Stimulated activated CD4-positive, alpha-beta T cell treated with anti-CD3 and anti-CD28 coated beads, Interleukin-2, amount 100 ng/mL, for 48 hours (primary cell): Measurements from ENCODE around the gene MMP25.

ENCODE experiments used
- DNase-seq, 2 donors: peaks; one replicate each; pipeline ENCODE4 v3.0.0-alpha.2; 2020

Gene MMP25, protein sequence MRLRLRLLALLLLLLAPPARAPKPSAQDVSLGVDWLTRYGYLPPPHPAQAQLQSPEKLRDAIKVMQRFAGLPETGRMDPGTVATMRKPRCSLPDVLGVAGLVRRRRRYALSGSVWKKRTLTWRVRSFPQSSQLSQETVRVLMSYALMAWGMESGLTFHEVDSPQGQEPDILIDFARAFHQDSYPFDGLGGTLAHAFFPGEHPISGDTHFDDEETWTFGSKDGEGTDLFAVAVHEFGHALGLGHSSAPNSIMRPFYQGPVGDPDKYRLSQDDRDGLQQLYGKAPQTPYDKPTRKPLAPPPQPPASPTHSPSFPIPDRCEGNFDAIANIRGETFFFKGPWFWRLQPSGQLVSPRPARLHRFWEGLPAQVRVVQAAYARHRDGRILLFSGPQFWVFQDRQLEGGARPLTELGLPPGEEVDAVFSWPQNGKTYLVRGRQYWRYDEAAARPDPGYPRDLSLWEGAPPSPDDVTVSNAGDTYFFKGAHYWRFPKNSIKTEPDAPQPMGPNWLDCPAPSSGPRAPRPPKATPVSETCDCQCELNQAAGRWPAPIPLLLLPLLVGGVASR

DNA sequence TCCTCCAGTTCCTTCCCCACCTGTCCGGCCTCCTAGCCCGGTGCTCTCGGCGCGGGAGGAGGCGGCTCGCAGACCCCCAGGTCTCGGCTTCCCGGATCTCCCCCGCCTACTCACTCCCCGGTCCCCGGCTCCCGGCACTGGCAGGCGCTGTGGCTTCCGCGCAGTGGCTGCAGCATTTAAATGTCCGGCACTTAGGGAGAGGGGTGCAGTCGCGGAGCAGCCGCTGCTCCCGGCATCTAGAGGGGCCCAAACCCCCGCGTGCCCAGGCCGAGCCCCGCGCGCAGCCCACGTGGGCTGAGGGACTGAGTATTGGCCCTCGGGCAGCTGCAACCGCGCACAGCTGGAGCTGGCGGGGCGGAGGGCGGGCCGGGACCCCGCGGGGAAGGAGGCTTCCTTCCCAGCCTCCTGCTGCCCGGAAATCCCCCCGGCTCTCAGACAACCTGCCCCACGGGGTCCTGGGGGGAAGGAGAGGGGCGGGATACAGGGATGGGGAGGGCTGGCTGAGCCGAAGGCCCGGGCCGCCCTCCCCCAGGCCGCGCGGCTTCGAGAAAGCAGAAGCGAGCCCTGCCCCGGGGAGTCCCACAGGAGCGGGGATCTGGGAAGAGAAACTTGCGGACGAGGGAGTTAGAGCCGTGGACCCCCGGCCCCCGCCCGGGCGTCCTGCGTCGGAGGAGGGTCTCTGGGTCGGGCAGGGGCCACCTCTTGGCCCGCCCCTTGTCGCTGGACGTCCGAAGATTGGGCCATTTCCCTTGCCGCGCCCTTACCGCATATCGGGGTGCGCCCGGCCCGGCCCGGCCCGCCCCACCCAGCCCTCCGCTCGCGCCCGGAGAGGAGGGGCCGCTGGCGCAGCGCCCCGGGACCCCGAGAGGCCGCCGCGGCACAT, at the start of gene MMP25:
Gene MMP25, plus strand, starts transcription at position 804 of the 883 bp plus-strand sequence. CDS start 357 bp downstream, outside the sequence.
- DNase-seq: no peak

DNA sequence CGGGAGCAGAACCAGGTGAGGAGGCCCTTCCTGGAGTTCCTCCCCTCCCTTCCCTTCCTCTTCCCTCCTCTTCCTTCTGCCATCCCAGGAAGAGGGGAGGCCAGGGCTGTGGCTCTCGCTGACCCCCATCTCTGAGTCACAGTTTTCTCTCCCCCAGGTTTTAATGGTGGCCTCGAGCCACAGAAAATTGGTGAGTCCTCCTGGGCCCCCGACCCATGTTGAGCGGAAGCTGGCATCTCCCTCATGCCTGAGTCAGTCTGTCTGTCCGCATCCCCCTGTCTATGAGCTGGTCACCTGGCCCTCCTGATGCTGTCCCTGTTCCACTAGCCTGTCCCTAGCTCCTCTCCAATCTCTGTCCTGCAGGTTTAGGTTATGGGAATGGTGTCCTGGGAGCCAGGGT, 46.4 kb upstream of the MMP25 start:
- no peak for DNase-seq

DNA sequence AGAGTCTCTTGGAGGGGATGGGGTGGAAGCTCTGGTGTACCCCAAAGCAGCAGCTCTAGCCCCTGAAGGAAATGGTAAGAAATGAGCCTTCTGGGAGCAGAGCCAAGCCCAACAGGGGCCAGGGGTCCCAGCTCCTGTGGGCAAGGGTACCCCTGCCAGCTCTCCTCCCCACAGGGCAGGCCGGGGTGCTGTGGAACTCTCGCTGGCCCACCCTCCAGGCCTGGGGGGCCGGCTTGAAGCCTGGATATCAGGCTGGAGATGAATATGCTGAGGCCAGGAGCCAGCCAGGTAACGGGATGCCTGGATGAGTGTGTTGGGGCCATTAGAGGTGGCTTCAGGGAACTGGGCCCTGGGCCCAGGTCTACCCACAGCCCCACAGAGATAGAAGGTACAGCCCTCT, 45.8 kb upstream of the MMP25 start:
- no peak for DNase-seq

DNA sequence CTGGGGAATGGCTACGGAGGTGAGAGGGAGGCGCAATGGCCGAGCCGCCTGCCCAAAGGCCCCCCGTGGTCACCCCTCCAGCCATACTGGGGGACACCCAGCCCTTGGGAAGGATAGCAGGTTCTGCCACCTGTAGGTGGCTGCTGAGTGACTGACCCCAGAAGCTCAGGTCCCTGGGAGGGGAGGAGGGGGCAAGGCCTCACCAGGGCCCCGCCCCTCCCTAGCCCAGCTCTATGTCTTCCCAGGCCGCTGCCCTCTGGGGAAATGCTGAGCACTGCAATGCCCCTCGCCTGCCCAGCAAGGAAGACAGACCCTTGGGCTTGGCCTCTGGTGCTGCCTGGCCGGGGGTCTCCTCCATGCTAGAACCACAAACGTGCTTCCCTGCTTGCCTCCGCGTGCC, 45.0 kb upstream of the MMP25 start:
- DNase-seq: no peak

DNA sequence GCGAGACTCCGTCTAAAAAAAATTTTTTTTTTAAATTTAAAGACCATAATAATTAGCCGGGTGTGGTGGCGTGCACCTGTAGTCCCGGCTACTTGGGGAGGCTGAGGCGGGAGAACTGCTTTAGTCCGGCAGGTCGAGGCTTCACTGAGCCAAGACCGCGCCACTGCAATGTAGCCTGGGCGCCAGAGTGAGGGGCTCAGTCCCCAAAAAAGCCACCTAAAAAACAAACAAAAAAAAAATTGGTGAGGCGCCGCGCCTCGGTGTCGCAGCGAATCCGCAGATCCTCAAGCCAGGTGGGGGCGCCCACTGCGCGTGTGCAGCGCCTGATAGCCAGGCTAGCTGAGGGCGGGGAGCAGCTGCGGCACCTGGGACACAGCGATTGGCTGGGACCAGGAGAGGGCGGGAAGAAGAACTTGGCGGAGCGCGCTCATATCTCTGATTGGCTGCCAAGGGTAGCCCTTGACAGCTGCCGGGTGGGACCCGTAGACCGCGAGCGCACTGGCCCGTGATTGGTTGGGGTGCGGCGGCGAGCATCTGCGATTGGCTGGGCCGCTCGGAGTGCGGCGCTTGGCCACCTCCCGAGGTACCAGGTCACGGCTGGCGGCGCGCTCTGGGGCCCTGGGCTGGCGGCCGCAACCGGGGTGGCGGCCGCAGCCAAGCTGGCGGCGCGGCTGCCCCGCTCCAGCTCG, 42.6 kb upstream of the MMP25 start:
- DNase-seq: peak; percentile 91 to 92

DNA sequence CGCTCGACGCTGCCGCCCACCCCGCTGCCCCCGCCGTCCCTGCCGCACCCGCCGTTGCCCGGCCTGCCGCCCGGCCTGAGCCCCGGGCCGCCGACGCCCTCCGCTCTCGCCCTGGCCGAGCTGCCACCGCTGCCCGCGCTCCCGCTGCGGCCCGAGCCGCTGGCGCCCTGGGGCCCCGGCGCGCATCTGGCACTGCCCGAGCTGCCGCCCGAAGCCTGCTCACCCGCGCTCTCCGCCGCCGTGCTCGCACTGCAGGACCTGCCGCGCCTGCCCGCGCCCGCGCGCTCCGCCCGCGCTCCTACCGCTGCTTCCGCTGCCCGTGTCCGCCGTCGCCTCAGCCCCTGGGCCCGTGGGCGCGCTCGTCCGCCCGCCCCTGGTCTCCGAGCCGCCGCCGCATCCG, 42.0 kb upstream of the MMP25 start:
- DNase-seq: no peak

DNA sequence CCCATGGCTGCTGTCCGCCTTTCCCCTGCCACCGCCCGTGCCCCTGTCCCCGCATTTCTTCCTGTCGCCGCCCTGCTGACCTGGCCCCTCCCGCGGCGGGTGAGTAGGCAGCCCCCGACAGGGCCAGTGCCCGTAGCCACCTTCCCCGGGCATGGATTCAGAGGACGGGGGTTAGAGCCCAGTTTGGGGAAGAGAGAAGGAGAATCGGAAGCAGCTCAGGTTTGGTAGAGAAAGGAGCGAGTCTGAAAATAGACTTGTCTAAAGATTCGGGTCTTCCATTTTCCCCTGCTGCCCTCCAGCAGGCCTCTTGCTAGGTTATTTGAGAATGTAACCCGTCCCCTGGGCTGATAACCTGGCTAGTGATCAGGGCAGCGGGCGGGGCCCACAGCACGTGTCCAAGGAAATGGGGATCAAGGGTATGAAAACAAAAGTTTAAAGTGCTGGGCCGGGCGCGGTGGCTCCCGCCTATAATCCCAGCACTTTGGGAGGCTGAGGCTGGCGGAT, 41.5 kb upstream of the MMP25 start:
- no peak for DNase-seq

DNA sequence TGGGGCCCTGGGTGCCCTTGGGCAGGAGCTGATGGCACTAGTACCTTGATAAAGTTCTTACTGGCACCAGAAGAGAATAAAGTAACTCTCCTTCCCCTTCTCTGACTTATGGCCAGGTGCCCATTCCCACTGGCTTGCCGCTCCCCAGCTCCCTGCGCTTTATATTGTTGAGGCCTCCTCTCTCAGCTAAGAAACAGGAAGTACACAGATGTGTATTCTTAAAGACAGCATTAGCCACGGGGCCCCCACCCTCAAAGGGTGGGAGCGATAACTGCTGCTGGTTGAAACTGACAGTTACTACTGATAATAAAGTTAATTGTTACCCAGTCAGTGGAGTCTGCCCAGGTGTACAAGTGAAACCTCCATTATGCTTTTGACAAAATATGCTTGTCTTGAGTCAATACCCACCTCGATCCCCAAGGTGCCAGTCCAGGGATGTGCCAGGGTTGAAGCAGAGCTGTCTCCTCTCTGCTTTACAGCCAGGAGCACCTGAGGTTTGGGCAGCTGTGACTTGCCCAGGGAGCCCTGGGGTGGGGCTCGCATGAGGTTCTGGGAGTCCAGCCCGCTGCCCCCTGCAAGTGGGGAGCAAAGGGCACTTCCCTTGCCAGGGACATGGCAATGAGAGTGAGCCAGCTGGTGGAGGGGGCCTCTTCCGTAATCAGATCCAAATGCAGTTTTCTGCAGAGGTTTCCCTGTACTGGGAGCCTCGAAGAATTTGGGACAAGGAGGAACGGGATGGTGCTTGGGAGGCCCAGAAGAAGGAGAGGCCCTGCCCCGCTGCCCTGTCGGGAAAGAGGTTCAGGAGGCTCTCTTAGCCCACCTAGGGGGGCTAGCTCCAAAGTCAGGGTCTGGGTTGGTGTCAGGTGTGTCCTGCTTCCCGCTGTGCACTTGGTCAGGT, 39.1 kb upstream of the MMP25 start:
- DNase-seq: no peak

DNA sequence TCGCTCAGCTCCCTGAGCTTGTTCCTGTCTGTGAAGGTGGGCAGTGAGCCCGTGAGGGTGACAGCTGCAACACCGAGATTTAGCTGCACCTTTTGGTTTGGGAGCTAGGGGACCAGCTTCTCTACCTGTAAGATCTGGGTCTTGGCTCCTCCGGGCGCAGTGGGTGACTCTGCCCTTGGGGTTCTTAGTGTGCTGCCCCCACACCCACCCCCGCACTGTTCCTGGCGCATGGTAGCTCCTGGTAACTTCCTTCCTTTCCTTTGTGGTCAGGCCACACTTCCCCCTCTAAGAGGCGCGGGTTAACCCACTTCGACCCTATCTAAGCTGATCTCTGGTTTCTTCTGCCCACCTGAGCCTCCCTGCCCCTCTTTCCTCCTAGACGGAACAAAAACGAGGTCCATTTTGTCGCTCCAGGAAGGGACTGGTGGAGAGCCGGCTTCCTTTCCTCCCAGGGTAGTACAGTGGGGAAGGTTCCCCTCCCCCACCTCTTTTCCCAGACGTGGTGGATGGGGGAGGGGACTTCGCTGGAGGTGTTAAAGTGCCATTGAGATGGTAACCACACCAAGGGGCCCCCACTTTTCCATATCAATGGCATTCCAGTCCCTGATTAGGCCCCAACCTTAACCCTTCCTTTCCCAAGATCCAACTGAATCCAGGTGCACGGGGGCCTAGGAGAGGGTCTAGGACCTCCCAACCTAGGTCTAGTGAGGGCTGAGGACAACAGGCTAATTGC, 38.2 kb upstream of the MMP25 start:
- DNase-seq: no peak

DNA sequence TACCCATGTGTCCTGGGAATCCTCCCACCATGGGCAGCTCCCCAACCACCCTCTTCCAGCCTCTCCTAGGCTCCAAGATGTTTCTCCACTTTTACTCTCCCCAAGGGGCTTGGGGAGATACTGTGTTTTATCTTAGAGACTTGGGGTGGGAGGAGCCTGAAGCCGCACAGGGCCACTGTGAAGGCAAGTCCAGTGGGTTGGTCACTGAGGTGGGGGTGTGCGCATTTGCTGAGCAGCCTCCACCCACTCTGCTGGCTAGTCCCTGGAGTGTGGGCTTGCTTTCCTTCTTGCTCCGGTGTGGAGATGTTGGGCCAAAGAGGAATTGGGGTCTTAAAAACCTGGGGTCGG, 37.7 kb upstream of the MMP25 start:
- DNase-seq: no peak

DNA sequence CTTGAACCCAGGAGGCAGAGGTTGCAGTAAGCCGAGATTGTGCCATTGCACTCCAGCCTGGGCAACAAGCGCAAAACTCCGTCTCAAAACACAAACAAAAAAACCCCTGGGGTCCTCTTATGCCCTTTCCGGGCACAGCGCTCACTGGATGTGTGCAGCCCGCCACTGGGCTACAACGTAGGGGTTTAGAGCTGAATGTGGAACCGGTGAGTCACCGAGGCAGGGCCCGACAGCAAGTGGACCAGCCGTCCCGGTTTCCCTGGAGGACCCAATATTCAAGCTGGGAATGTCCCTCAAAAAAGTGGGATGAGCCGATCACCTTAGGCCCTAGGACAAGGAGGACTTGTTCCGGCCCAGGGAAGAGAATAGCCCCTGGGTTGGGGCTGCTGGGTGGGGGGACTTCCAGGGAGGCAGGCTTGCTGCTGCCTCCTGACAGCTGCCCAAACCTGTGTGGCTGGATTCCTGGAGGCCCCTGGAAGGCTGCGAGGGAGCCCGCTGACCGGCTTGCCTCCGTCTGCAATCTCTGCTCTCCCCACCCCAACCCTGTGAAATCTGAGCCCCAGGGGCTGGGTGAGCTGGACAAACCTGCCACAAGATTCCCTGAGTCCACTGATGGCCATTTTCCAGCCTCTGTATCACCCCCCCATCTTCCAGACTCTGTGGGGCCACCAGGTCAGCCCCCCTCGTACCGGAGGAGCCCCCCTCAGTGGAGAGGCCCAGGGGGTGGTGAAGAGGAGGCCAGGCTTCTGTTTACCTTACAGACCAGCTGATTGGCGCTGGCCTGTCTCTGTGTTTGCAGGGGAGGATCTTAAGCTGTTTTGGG, 36.6 kb upstream of the MMP25 start:
- no peak for DNase-seq

DNA sequence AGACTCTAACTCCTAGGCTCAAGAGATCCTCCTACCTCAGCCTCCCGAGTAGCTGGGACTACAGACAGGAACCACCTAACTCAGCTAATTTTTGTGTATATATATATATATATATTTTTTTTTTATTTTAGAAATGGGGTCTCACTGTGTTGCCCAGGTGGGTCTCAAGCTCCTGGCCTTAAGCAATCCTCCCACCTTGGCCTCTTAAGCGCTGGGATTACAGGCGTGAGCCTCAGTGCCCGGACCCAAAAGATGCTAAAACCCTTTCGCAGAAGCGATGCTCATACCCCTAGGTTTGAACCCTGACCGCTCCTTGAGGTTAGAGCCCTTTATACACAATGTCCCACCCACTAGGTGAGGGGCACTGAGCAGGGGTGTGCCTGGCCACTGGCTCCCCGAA, 35.9 kb upstream of the MMP25 start:
- DNase-seq: no peak

DNA sequence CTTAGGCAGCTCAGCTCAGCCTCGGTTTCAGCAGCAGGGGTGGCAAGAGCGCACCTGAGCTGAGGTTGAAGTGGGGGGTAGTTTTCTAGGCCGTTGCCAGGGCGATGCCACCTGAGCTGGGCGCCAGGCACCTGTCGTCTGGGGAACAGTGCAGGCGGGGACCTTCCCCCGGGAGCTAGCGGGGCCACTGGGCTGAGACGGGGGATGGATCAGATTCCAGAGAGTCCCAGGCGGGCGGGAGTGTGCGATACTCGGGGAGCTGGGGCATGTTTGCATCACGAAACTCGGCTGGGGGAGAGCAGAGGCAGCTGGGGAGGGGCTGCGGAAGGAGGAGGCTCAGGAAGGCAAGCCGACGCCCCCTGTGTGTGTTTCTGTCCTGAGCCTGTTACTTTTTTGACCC, 34.1 kb upstream of the MMP25 start:
- no peak for DNase-seq

DNA sequence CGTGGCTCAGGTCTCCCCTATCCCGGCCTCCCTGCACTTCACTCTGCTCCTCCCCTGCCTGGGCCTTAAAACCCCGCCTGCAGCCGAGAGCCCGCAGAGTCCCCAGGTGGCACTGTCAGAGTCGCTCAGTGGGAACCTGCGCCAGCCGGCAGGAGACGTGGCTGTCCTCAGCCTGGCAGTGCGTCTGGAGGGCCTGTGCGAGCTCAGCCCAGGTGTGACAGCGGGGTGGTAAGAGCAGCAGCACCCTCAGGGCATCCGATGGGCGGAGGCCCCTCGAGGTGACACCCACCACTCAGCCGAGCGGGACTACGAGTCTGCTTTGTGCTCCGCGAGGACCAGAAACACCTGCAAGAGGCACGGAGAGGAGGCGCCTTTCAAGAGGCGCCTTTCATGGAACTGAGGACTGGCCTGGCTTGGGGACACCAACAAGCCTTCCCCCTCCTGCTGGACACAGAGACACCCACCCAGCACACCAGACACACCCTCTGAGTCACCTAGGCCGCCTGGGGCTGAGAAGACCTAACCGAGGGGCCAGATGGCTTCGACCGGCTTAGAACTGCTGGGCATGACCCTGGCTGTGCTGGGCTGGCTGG, 33.4 kb upstream of the MMP25 start, which contains the start of gene CLDN9:
Gene CLDN9, plus strand, starts transcription at position 96 of the 593 bp plus-strand sequence. Its CDS starts 440 bp downstream, at position 536.
- no peak for DNase-seq

DNA sequence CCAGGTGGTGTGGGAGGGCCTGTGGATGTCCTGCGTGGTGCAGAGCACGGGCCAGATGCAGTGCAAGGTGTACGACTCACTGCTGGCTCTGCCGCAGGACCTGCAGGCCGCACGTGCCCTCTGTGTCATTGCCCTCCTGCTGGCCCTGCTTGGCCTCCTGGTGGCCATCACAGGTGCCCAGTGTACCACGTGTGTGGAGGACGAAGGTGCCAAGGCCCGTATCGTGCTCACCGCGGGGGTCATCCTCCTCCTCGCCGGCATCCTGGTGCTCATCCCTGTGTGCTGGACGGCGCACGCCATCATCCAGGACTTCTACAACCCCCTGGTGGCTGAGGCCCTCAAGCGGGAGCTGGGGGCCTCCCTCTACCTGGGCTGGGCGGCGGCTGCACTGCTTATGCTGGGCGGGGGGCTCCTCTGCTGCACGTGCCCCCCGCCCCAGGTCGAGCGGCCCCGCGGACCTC, 32.8 kb upstream of the MMP25 start:
- no peak for DNase-seq

DNA sequence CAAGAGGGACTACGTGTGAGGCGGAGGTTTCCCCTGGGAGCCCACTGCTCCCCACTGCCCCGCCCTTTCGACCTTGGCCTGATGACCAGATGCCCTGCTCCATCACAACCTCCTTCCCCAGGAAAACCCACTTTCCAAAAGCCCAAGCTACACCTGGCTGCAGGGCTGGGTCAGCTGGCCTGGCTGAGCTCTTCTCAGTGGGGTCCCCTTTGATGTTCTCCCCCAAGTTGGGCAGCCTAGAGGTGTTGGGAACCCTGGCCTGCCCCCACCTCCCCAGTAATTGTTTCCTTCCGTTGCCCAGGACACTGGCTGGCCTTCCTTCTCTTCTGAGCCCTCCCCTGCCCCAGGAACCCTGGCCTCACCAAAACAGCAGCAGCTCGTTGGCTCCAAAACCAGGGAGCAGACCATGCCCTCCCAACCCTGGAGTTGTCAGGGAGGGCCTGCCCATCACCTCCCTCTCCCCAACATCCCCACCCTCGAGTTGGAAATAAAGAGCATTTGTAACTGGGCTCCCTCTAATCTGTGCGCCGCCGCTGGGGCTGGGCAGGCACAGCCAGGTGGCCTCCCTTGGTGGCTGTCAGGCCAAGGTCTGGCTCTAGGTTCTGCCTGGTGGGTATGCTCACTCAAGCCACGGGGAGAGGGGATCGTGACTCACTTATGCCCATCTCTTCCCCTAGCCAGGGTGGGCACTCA, 32.2 kb upstream of the MMP25 start:
- no peak for DNase-seq

DNA sequence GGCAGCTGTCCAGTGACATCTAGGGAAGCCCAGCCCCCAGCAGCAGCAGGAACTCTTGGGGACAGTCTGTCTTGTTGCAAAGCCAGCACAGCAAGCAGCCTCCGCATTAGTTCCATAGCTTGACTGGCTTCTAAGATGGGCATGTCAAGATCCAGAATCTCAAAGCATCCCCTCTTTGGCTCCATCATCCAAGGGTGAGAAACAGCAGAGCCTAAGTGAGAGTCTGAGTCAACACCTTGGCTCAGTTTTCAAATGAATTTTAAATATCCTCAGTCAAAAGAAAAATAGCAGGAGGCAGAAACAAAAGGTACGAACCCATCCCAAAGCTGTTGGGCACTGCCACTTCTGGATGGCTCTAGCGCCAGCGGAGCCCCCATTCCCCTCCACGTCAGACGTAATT, 31.4 kb upstream of the MMP25 start:
- DNase-seq: no peak

DNA sequence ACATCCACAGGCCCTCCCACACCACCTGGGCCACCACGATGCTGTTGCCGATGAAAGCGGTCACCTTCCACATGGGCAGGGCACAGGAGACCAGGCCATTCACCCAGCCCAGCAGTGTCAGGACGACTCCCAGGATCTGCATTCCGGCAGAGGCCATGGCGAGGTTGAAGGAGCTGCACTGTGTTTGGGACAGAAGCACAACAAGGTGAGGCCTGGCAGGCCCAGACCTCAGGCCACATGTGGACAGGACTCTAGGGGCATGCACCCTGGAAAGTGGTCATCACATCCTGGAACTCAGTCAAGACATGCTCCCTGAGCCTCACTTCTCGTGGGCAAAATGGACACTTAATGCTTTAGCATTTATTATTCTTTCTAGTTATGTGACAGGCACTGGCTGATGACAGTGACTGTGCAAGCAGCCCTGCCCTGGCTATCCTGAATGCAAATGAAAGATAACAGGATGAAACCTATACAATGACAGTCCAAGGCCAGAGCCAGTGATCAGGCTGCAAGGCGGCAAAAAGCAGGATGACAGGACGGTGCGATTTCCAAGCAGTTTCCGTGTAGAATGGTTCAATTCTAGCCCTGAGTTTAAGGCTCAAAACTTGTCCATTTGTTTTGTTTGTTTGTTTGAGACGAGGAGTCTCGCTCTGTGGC, 30.4 kb upstream of the MMP25 start:
- DNase-seq: no peak
